ENCODE measurements around the gene MBP. TPM values are rescaled to one million over a fixed set of nuclear protein-coding genes. Genes with fewer than 3 reads are reported as not detected.

Gene MBP
- total RNA-seq, 1 experiment from 2014 or later, result not detected

DNA sequence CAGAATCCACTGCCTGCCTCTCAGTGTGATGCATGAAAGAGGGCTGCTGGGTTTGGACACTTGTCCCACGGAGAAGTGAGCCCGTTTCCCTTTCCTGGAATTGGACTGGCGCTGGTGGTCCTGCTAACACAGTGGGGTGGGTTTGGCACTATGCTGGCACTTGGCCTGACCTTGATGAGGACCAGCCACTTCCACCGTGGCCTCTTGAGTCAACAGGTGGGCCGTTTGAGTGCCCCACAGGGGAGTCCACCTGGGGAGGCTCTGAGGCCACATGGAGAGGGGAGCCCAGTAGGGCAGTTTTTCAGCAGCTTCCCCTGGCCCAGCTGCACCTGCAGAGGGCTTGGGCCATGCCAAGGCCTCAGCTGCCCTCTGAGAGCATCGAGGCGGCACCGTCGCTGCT, 56.5 kb downstream of the MBP start:
- no peak overlapping the region for H3K4me3 ChIP-seq (ENCODE audit: low read depth, low read length, poor library complexity, severe bottlenecking)
- no peaks in the 10 kb centered on the region for H3K4me1 ChIP-seq (ENCODE audit: insufficient read depth, low read length, poor library complexity, severe bottlenecking)
- no TSS peak for BruUV-seq (replicated peaks)
- intact Hi-C loops (cut with micrococcal nuclease; ENCODE audit: unreplicated experiment), result no loop called here
- no peaks in the 10 kb centered on the region for H3K9me3 ChIP-seq (ENCODE audit: low read depth, low read length, poor library complexity, severe bottlenecking)
- CTCF ChIA-PET, result no interaction called here
- no peaks in the 10 kb centered on the region for H3K36me3 ChIP-seq (ENCODE audit: insufficient read depth, low read length, poor library complexity, severe bottlenecking)
- H3K27me3 ChIP-seq (replicated peaks; ENCODE audit: insufficient read depth, low read depth, low read length, poor library complexity), result no peaks in the 10 kb centered on the region
- no peak for TF ChIP-seq EZH2 (IDR thresholded peaks at IDR 0.05; ENCODE audit: borderline replicate concordance, low read depth, low read length, poor library complexity, severe bottlenecking)
- POLR2A ChIA-PET (ENCODE audit: low non-redundant PET), result no interaction called here
- H3K27ac ChIP-seq (ENCODE audit: low read depth, low read length, poor library complexity, severe bottlenecking), result no peak overlapping the region
- DNase-seq (ENCODE audit: low spot score), result no peak

DNA sequence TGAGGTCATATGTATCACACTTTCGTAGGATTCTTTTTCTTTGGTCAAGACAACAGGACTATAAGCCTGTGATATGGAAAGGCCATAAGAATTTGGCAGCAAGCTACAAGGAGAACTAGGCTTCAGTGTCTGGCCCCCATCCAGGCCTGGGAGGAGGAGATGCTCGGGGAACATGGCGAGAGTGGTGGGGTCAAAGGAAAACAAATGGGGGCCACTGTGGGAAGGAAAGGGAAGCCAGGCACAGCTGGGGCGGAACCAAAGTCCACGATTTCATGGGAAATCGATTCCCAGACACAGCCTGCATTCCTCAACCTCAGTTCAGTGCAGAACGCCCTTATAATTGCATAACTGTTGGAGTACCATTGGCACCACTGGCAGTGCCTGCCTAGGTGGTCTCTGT, 58.2 kb downstream of the MBP start:
- Histone ChIP-seq H3K9me3 (ENCODE audit: low read depth, low read length, poor library complexity, severe bottlenecking) (no peaks in the 10 kb centered on the region), H3K36me3 (ENCODE audit: insufficient read depth, low read length, poor library complexity, severe bottlenecking) (no peaks in the 10 kb centered on the region), H3K27ac (ENCODE audit: low read depth, low read length, poor library complexity, severe bottlenecking) (no peak overlapping the region), H3K27me3 (replicated peaks; ENCODE audit: insufficient read depth, low read depth, low read length, poor library complexity) (no peaks in the 10 kb centered on the region), H3K4me3 (ENCODE audit: low read depth, low read length, poor library complexity, severe bottlenecking) (no peak overlapping the region), H3K4me1 (ENCODE audit: insufficient read depth, low read length, poor library complexity, severe bottlenecking) (no peaks in the 10 kb centered on the region)
- no peak for TF ChIP-seq EZH2 (IDR thresholded peaks at IDR 0.05; ENCODE audit: borderline replicate concordance, low read depth, low read length, poor library complexity, severe bottlenecking)
- TF ChIP-seq, protein P1, sequence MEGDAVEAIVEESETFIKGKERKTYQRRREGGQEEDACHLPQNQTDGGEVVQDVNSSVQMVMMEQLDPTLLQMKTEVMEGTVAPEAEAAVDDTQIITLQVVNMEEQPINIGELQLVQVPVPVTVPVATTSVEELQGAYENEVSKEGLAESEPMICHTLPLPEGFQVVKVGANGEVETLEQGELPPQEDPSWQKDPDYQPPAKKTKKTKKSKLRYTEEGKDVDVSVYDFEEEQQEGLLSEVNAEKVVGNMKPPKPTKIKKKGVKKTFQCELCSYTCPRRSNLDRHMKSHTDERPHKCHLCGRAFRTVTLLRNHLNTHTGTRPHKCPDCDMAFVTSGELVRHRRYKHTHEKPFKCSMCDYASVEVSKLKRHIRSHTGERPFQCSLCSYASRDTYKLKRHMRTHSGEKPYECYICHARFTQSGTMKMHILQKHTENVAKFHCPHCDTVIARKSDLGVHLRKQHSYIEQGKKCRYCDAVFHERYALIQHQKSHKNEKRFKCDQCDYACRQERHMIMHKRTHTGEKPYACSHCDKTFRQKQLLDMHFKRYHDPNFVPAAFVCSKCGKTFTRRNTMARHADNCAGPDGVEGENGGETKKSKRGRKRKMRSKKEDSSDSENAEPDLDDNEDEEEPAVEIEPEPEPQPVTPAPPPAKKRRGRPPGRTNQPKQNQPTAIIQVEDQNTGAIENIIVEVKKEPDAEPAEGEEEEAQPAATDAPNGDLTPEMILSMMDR (conservative IDR thresholded peaks at IDR 0.05; ENCODE audit: low read depth, low read length), result no peak
- BruUV-seq (replicated peaks), result no TSS peak
- POLR2A ChIA-PET (ENCODE audit: low non-redundant PET), result no interaction called here
- DNase-seq (ENCODE audit: low spot score), result no peak
- intact Hi-C loops (cut with micrococcal nuclease; ENCODE audit: unreplicated experiment), result no loop called here
- CTCF ChIA-PET, result no interaction called here

DNA sequence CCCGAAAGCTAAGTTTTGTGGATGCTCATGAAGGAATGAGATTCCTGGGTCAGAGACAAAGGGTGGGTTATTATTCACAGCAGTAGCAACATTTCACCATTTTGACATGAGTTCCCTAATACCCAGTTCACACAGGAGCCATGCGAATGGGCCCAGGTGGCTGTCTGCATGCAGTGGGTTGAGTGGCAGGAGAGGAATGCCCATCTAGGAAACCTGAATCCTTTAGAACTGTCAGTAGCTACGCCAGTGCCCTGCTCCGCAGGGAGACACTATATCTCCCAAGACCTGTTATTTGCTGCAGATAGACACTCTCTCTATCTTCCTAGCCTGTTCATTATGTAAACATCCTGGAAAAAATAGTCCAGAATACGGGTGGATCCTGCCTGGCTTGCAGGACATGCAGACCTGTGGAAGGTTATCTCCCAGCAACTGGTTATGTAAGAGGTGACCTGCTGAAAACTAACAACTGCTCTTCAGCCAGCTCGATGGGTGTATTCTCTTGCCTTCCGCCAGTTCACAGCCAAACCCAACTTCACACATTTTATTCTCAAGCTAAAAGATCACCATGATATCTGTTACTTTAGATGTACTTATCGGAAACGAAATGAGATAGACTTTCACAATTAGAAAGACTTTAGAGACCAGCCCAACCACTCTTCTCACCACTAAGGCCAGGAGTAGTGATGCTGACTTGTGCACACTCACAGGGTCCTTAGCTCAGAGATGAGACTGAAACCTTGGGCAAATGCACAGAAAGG, 59.1 kb downstream of the MBP start:
- CTCF ChIA-PET, result no interaction called here
- H3K4me3 ChIP-seq (ENCODE audit: low read depth, low read length, poor library complexity, severe bottlenecking), result no peak overlapping the region
- no peaks in the 10 kb centered on the region for H3K9me3 ChIP-seq (ENCODE audit: low read depth, low read length, poor library complexity, severe bottlenecking)
- no peak overlapping the region for H3K27ac ChIP-seq (ENCODE audit: low read depth, low read length, poor library complexity, severe bottlenecking)
- BruUV-seq (replicated peaks), result no TSS peak
- TF ChIP-seq, protein P1 (conservative IDR thresholded peaks at IDR 0.05; ENCODE audit: low read depth, low read length), result no peak
- TF ChIP-seq EZH2 (IDR thresholded peaks at IDR 0.05; ENCODE audit: borderline replicate concordance, low read depth, low read length, poor library complexity, severe bottlenecking), result no peak
- H3K4me1 ChIP-seq (ENCODE audit: insufficient read depth, low read length, poor library complexity, severe bottlenecking), result no peaks in the 10 kb centered on the region
- H3K27me3 ChIP-seq (replicated peaks; ENCODE audit: insufficient read depth, low read depth, low read length, poor library complexity), result no peaks in the 10 kb centered on the region
- intact Hi-C loops (cut with micrococcal nuclease; ENCODE audit: unreplicated experiment), result no loop called here
- DNase-seq (ENCODE audit: low spot score), result no peak
- POLR2A ChIA-PET (ENCODE audit: low non-redundant PET), result no interaction called here
- no peaks in the 10 kb centered on the region for H3K36me3 ChIP-seq (ENCODE audit: insufficient read depth, low read length, poor library complexity, severe bottlenecking)

DNA sequence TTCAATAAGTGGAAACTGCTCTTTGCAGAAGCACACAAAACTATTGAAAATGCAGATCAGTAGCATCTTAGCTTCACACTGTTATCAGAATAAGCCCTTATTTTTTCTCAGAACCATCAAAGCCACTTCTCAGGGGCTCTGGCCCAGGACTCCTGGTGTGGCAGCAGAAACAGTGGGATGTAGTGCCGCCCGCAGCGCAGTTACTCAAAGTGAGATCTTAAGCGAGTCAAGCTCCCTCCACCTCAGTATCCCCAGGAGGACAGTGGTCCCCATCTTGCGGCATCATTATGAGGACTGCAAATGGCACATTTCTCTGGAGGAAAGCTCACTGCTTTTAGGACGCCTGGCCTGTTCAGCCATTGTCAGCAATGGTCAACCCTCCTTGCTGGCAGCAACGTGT, 60.0 kb downstream of the MBP start:
- ChIA-PET POLR2A (ENCODE audit: low non-redundant PET) (no interaction called here), CTCF (no interaction called here)
- no peak overlapping the region for H3K4me3 ChIP-seq (ENCODE audit: low read depth, low read length, poor library complexity, severe bottlenecking)
- no peak for TF ChIP-seq EZH2 (IDR thresholded peaks at IDR 0.05; ENCODE audit: borderline replicate concordance, low read depth, low read length, poor library complexity, severe bottlenecking)
- TF ChIP-seq, protein P1 (conservative IDR thresholded peaks at IDR 0.05; ENCODE audit: low read depth, low read length), result no peak
- H3K4me1 ChIP-seq (ENCODE audit: insufficient read depth, low read length, poor library complexity, severe bottlenecking), result no peaks in the 10 kb centered on the region
- no peaks in the 10 kb centered on the region for H3K27me3 ChIP-seq (replicated peaks; ENCODE audit: insufficient read depth, low read depth, low read length, poor library complexity)
- intact Hi-C loops (cut with micrococcal nuclease; ENCODE audit: unreplicated experiment), result no loop called here
- H3K9me3 ChIP-seq (ENCODE audit: low read depth, low read length, poor library complexity, severe bottlenecking), result no peaks in the 10 kb centered on the region
- no peak overlapping the region for H3K27ac ChIP-seq (ENCODE audit: low read depth, low read length, poor library complexity, severe bottlenecking)
- no peaks in the 10 kb centered on the region for H3K36me3 ChIP-seq (ENCODE audit: insufficient read depth, low read length, poor library complexity, severe bottlenecking)
- no peak for DNase-seq (ENCODE audit: low spot score)
- BruUV-seq (replicated peaks), result no TSS peak
